Measurements from ENCODE around the gene PLXDC2.

- no peak for TF ChIP-seq EZH2phosphoT487 (IDR thresholded peaks at IDR 0.05; ENCODE audit: low read depth, severe bottlenecking, unreplicated experiment)
- TF ChIP-seq CTCF (IDR thresholded peaks at IDR 0.05; ENCODE audit: poor library complexity), result no peak
- TF ChIP-seq EZH2 (IDR thresholded peaks at IDR 0.05; ENCODE audit: borderline replicate concordance), result no peak
These were observed 71.9 kb downstream of the PLXDC2 start for GRCh38 chr10:19888061-19888660.

Data from hepatocyte (in vitro differentiated cells).